HepG2 (cell line): Measurements from ENCODE around the gene TMEM14B. TPM values are rescaled to one million over a fixed set of nuclear protein-coding genes. Genes with fewer than 3 reads are reported as not detected.

Experiments used
- ATAC-seq: fragments of 200-7000 bp; cut with Tn5 transposase; 3 replicates; pipeline ENCODE4 v1.9.1; 2020; ENCODE audit warnings: mild to moderate bottlenecking, moderate library complexity
- BruUV-seq: library from RNA; stranded (reverse); fragments of 400-500 nt; replicated peaks from 2 replicates; lab custom pipeline; 2021; lab: Mats Ljungman, UMichigan
- CTCF ChIA-PET: fragments of 300-600 bp; formaldehyde crosslinking; extraction: SDS; loops from one replicate; lab custom pipeline; 2021; ENCODE audit warnings: low total read pairs, inconsistent platforms, low intra/inter-chr PET ratio; lab: Yijun Ruan, JAX
- POLR2A ChIA-PET: fragments of 350-600 bp; sonication (Branson Sonifier 250); formaldehyde crosslinking; loops from one replicate; lab custom pipeline; 2020; ENCODE audit warnings: antibody characterized with exemption, inconsistent platforms; lab: Yijun Ruan, JAX
- DNase-seq: peaks from one replicate; pipeline ENCODE4 v3.0.0-alpha.2; 2015; ENCODE audit warnings: low spot score
- FAIRE-seq: peaks from 3 replicates; lab custom pipeline; 2011; peaks lifted over from hg19 to GRCh38; lab: Jason Lieb, UNC
- H2AFZ ChIP-seq: one replicate; pipeline ENCODE4 v1.6.1; 2011; ENCODE audit warnings: low read length, inconsistent platforms
- H3K27ac ChIP-seq: fragments of 300-600 bp; 3 replicates; pipeline ENCODE4 v1.8.0; 2011; ENCODE audit warnings: mixed run types, mild to moderate bottlenecking, mixed read lengths, low read length, inconsistent platforms; ENCODE audit not compliant: insufficient read depth; ENCODE audit errors: extremely low read length
- H3K27me3 ChIP-seq, 2 experiments: fragments of 200-600 bp in 1 of 2; 2 replicates in 1 of 2; 3 replicates in 1 of 2; pipeline versions ENCODE4 v1.6.0 to v1.8.0; 2011; ENCODE audit warnings: low read length in 2 of 2, mild to moderate bottlenecking in 2 of 2, moderate library complexity in 2 of 2, inconsistent platforms in 1 of 2; ENCODE audit not compliant: insufficient read depth in 2 of 2, control insufficient read depth in 1 of 2
- H3K36me3 ChIP-seq, 2 experiments: fragments of 200-600 bp in 1 of 2; replicated peaks in 1 of 2; 2 replicates in 1 of 2; 3 replicates in 1 of 2; pipeline versions ENCODE4 v1.5.1 to v1.8.0; 2011; ENCODE audit warnings: low read length in 2 of 2, inconsistent platforms in 1 of 2; ENCODE audit not compliant: insufficient read depth in 2 of 2, control insufficient read depth in 1 of 2
- H3K4me1 ChIP-seq: 2 replicates; pipeline ENCODE4 v1.5.1; 2012; ENCODE audit warnings: low read length, inconsistent platforms; ENCODE audit not compliant: insufficient read depth
- H3K4me2 ChIP-seq: 2 replicates; pipeline ENCODE4 v1.6.0; 2011; ENCODE audit warnings: low read depth, low read length, inconsistent platforms
- H3K4me3 ChIP-seq, 3 experiments: fragments of 200-600 bp in 1 of 3; sonication (generic), shearing (Covaris generic) in 1 of 3; replicated peaks in 1 of 3; 2 replicates each; pipeline ENCODE4 v1.5.1; 2011 to 2016; ENCODE audit warnings: low read length in 3 of 3, inconsistent platforms in 2 of 3, low read depth in 2 of 3, mild to moderate bottlenecking in 2 of 3, control low read depth in 1 of 3, mixed read lengths in 1 of 3; ENCODE audit not compliant: insufficient read depth in 1 of 3
- H3K79me2 ChIP-seq: one replicate; pipeline ENCODE4 v1.6.1; 2011; ENCODE audit warnings: low read length, inconsistent platforms; ENCODE audit not compliant: insufficient read depth
- H3K9ac ChIP-seq: 2 replicates; pipeline ENCODE4 v1.6.0; 2011; ENCODE audit warnings: mild to moderate bottlenecking, low read depth, low read length, inconsistent platforms; ENCODE audit not compliant: insufficient read depth
- H3K9me3 ChIP-seq: 2 replicates; pipeline ENCODE4 v1.5.1; 2012; ENCODE audit warnings: mild to moderate bottlenecking, low read length
- H4K20me1 ChIP-seq: 2 replicates; pipeline ENCODE4 v1.6.0; 2011; ENCODE audit warnings: inconsistent platforms, mild to moderate bottlenecking, low read length, moderate library complexity; ENCODE audit not compliant: insufficient read depth
- CENPX ChIP-seq: sonication (generic); formaldehyde crosslinking; IDR thresholded peaks from 2 replicates; pipeline ENCODE4 v1.9.0; 2021; ENCODE audit warnings: mild to moderate bottlenecking, missing genetic modification reagents, moderate library complexity
- FIP1L1 ChIP-seq: fragments of 200-400 bp; formaldehyde crosslinking; IDR thresholded peaks from 2 replicates; pipeline ENCODE4 v1.6.1; 2018; ENCODE audit warnings: low read depth, mild to moderate bottlenecking, low read length, moderate library complexity, borderline replicate concordance; ENCODE audit not compliant: insufficient read depth
- GZF1 ChIP-seq: sonication (generic); formaldehyde crosslinking; IDR thresholded peaks from 2 replicates; pipeline ENCODE4 v1.5.1; 2020; ENCODE audit warnings: mild to moderate bottlenecking, missing genetic modification reagents
- KDM3A ChIP-seq: IDR thresholded peaks from 2 replicates; pipeline ENCODE4 v1.6.1; 2018; ENCODE audit warnings: low read depth, missing compliant biosample characterization
- KDM6A ChIP-seq: IDR thresholded peaks from 2 replicates; pipeline ENCODE4 v1.6.1; 2016; ENCODE audit warnings: low read depth
- MAFF ChIP-seq: IDR thresholded peaks from 2 replicates; pipeline ENCODE4 v1.6.1; 2011; ENCODE audit warnings: low read depth, low read length, improper control_type of control experiment
- MAFK ChIP-seq, 2 experiments: IDR thresholded peaks in 1 of 2; conservative IDR thresholded peaks in 1 of 2; 2 replicates each; pipeline ENCODE4 v1.6.1; 2011; ENCODE audit warnings: improper control_type of control experiment in 2 of 2, low read length in 2 of 2
- MTA3 ChIP-seq: sonication (generic); formaldehyde crosslinking; IDR thresholded peaks from 2 replicates; pipeline ENCODE4 v1.4.0; 2020; ENCODE audit warnings: missing genetic modification reagents
- NFIC ChIP-seq: IDR thresholded peaks from 2 replicates; pipeline ENCODE4 v1.6.1; 2012; ENCODE audit warnings: mild to moderate bottlenecking, low read length, inconsistent platforms
- NFYB ChIP-seq: sonication (generic); formaldehyde crosslinking; IDR thresholded peaks from 2 replicates; pipeline ENCODE4 v1.4.0; 2020; ENCODE audit warnings: missing genetic modification reagents
- RARA ChIP-seq: IDR thresholded peaks from 2 replicates; pipeline ENCODE4 v1.6.1; 2016; ENCODE audit warnings: missing genetic modification reagents, missing compliant biosample characterization
- SP4 ChIP-seq: sonication (generic); formaldehyde crosslinking; IDR thresholded peaks from 2 replicates; pipeline ENCODE4 v1.8.1; 2023; ENCODE audit warnings: mild to moderate bottlenecking, missing genetic modification reagents
- U2AF1 ChIP-seq: fragments of 200-400 bp; formaldehyde crosslinking; optimal IDR thresholded peaks from 2 replicates; pipeline ENCODE3; 2017; ENCODE audit warnings: mild to moderate bottlenecking, low read depth, low read length
- ZC3H13 ChIP-seq: sonication (generic); formaldehyde crosslinking; IDR thresholded peaks from 2 replicates; pipeline ENCODE4 v1.8.1; 2023; ENCODE audit warnings: mild to moderate bottlenecking, missing genetic modification reagents, moderate library complexity
- ZFP62 ChIP-seq: sonication (generic); formaldehyde crosslinking; IDR thresholded peaks from 2 replicates; pipeline ENCODE4 v1.4.0; 2020; ENCODE audit warnings: missing genetic modification reagents
- ZNF101 ChIP-seq: sonication (generic); formaldehyde crosslinking; IDR thresholded peaks from 2 replicates; pipeline ENCODE4 v1.4.0; 2020; ENCODE audit warnings: mild to moderate bottlenecking, low read depth, missing genetic modification reagents, borderline replicate concordance
- ZNF30 ChIP-seq: sonication (generic); formaldehyde crosslinking; IDR thresholded peaks from 2 replicates; pipeline ENCODE4 v1.5.0; 2020; ENCODE audit warnings: mild to moderate bottlenecking, missing genetic modification reagents
- ZNF501 ChIP-seq: sonication (generic); formaldehyde crosslinking; IDR thresholded peaks from 2 replicates; pipeline ENCODE4 v1.5.1; 2020; ENCODE audit warnings: mild to moderate bottlenecking, moderate library complexity, missing genetic modification reagents
- ZNF549 ChIP-seq: sonication (generic); formaldehyde crosslinking; IDR thresholded peaks from 2 replicates; pipeline ENCODE4 v1.5.0; 2020; ENCODE audit warnings: missing genetic modification reagents
- ZNF720 ChIP-seq: sonication (generic); formaldehyde crosslinking; IDR thresholded peaks from 2 replicates; pipeline ENCODE4 v1.4.0; 2020; ENCODE audit warnings: missing genetic modification reagents
- ZNF792 ChIP-seq: IDR thresholded peaks from 2 replicates; pipeline ENCODE4 v1.6.1; 2016
- WGBS: methylation state at CpG from one replicate; pipeline ENCODE4 v1.1.6; 2017; ENCODE audit warnings: low lambda C conversion rate; 5-methylcytosine and 5-hydroxymethylcytosine counted together
- in situ Hi-C: cut with HindIII; loops from 2 replicates; pipeline ENCODE4 v1.10.0; 2017; ENCODE audit warnings: low pct_unique_long_range_greater_than_20kb; ENCODE audit not compliant: extremely low pct_ligation_motif_present
- intact Hi-C: fragments of 100-400 bp; cut with micrococcal nuclease; formaldehyde crosslinking; loops from one replicate; pipeline ENCODE4 v1.10.0; 2022; ENCODE audit not compliant: unreplicated experiment
- polyA plus RNA-seq, 8 experiments: library from polyadenylated mRNA; depleted of rRNA in 3 of 8; stranded (reverse) in 7 of 8; unstranded in 1 of 8; fragments of >200 nt; fragmentation: Illumina TruSeq in 4 of 8; extraction: Trizol in 4 of 8; gene quantifications; 2 replicates each; pipeline versions ENCODE4 v1.2.1 to v1.2.3, GENCODE V29; 2011 to 2016; ENCODE audit warnings: low read depth in 4 of 8, missing spikeins in 1 of 8, mixed read lengths in 1 of 8; ENCODE audit not compliant: insufficient read depth in 1 of 8
- total RNA-seq, 5 experiments: library from RNA; depleted of rRNA; stranded (reverse); fragments of >200 nt; fragmentation: Illumina TruSeq; extraction: Trizol; gene quantifications; 2 replicates each; pipeline ENCODE4 v1.2.3, GENCODE V29; 2016; ENCODE audit warnings: low read depth in 1 of 5
- TF ChIP-seq, protein P1 (sequence below): sonication (generic); formaldehyde crosslinking; IDR thresholded peaks from 2 replicates; pipeline ENCODE4 v1.8.0; 2022; ENCODE audit warnings: mild to moderate bottlenecking, missing genetic modification reagents; ENCODE audit not compliant: insufficient replicate concordance
- TF ChIP-seq, protein P2 (sequence below): sonication (generic); formaldehyde crosslinking; IDR thresholded peaks from 2 replicates; pipeline ENCODE4 v1.4.0; 2020; ENCODE audit warnings: mild to moderate bottlenecking, missing genetic modification reagents
- TF ChIP-seq, protein P3 (sequence below): sonication (generic); formaldehyde crosslinking; IDR thresholded peaks from 2 replicates; pipeline ENCODE4 v1.4.0; 2020; ENCODE audit warnings: missing genetic modification reagents

Gene TMEM14B
- total and polyA plus RNA-seq, 2 of the 13 experiments (the other 11 are each of a cell fraction or from before 2014, with no cell fraction given), result 133 to 200 TPM

DNA sequence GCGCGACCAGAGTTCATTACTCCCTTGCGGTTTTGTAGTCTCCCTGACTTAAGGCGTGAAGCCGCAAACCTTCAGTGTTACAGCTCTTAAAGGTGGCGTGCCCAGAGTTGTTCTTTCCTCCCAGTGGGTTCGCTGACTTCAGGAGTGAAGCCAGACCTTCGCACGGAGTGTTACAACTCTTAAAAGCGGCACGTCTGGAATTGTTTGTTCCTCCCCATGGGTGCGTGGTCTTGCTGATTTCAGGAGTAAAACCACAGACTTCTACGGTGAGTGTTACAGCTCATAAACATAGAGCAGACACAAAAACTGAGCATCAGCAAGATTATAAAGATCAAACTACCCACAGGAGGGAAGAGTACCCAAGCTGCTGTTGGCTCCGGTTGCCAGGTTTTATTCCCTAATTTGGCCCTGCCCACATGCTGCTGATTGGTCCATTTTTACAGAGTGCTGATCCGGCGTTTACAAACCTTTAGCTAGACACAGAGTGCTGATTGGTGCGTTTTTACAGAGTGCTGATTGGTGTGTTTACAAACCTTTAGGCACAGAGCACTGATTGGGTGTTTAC lies 14.4 kb upstream of the TMEM14B start:
- 96% methylated on average over 17 of the region's 17 CpGs for WGBS
- no peak overlapping the region for H3K4me2 ChIP-seq
- TF ChIP-seq ZC3H13, result no peak
- no peak for TF ChIP-seq ZNF792 (CRISPR knock-in tag)
- no peak for TF ChIP-seq NFIC
- peak; percentile 87 to 88 for TF ChIP-seq MAFK (conservative IDR thresholded peaks at IDR 0.05 in 1 of 2, IDR thresholded peaks at IDR 0.05 in 1 of 2; ENCODE audit: low read length in 2 of 2)
- TF ChIP-seq RARA (CRISPR knock-in tag), result no peak
- no peak for TF ChIP-seq ZNF101 (CRISPR knock-in tag)
- TF ChIP-seq ZNF549 (CRISPR knock-in tag), result no peak
- no peak for TF ChIP-seq ZNF720 (CRISPR knock-in tag)
- TF ChIP-seq, protein P1, sequence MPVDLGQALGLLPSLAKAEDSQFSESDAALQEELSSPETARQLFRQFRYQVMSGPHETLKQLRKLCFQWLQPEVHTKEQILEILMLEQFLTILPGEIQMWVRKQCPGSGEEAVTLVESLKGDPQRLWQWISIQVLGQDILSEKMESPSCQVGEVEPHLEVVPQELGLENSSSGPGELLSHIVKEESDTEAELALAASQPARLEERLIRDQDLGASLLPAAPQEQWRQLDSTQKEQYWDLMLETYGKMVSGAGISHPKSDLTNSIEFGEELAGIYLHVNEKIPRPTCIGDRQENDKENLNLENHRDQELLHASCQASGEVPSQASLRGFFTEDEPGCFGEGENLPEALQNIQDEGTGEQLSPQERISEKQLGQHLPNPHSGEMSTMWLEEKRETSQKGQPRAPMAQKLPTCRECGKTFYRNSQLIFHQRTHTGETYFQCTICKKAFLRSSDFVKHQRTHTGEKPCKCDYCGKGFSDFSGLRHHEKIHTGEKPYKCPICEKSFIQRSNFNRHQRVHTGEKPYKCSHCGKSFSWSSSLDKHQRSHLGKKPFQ (CRISPR knock-in tag), result no peak
- no peak for TF ChIP-seq MTA3
- TF ChIP-seq ZNF501 (CRISPR knock-in tag), result 0 out of 2 replicates have a peak, but pooled peaks have one; percentile 7
- TF ChIP-seq GZF1 (CRISPR knock-in tag), result no peak
- TF ChIP-seq MAFF, result peak; percentile 87
- no peak for TF ChIP-seq U2AF1
- TF ChIP-seq NFYB (CRISPR knock-in tag), result peak; percentile 73
- no peak for TF ChIP-seq CENPX (CRISPR knock-in tag)
- TF ChIP-seq FIP1L1, result no peak
- no peak for TF ChIP-seq SP4 (CRISPR knock-in tag)
- TF ChIP-seq, protein P2, sequence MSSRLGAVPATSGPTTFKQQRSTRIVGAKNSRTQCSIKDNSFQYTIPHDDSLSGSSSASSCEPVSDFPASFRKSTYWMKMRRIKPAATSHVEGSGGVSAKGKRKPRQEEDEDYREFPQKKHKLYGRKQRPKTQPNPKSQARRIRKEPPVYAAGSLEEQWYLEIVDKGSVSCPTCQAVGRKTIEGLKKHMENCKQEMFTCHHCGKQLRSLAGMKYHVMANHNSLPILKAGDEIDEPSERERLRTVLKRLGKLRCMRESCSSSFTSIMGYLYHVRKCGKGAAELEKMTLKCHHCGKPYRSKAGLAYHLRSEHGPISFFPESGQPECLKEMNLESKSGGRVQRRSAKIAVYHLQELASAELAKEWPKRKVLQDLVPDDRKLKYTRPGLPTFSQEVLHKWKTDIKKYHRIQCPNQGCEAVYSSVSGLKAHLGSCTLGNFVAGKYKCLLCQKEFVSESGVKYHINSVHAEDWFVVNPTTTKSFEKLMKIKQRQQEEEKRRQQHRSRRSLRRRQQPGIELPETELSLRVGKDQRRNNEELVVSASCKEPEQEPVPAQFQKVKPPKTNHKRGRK (CRISPR knock-in tag), result no peak
- no peak for TF ChIP-seq KDM6A (CRISPR knock-in tag)
- TF ChIP-seq, protein P3, sequence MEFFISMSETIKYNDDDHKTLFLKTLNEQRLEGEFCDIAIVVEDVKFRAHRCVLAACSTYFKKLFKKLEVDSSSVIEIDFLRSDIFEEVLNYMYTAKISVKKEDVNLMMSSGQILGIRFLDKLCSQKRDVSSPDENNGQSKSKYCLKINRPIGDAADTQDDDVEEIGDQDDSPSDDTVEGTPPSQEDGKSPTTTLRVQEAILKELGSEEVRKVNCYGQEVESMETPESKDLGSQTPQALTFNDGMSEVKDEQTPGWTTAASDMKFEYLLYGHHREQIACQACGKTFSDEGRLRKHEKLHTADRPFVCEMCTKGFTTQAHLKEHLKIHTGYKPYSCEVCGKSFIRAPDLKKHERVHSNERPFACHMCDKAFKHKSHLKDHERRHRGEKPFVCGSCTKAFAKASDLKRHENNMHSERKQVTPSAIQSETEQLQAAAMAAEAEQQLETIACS (CRISPR knock-in tag), result no peak
- TF ChIP-seq KDM3A, result no peak
- TF ChIP-seq ZFP62, result no peak
- TF ChIP-seq ZNF30 (CRISPR knock-in tag), result no peak

More for the DNA sequence above, 14.4 kb upstream of the TMEM14B start:
- H3K4me1 ChIP-seq, result peaks cover 11% of the 10 kb centered on the region
- no peak overlapping the region for H3K27ac ChIP-seq
- no peak overlapping the region for H3K4me3 ChIP-seq
- intact Hi-C loops, result no loop called here
- no peaks in the 10 kb centered on the region for H4K20me1 ChIP-seq
- H3K36me3 ChIP-seq, result peaks cover 11 to 29% of the 10 kb centered on the region in 2 experiments; a peak in 4 of 5 replicates
- no peak overlapping the region for H2AFZ ChIP-seq
- H3K9me3 ChIP-seq, result no peaks in the 10 kb centered on the region
- H3K79me2 ChIP-seq, result no peaks in the 10 kb centered on the region
- CTCF ChIA-PET, result no interaction called here
- POLR2A ChIA-PET, result interaction anchor here (1.4 to 8.3 kb wide), 4 partner anchors 9 to 38 kb away, joined by 3 to 71 read pairs (median 12); partner anchors contain the start of genes PAK1IP1, TMEM14B and TMEM14C
- DNase-seq (no peak), ATAC-seq (peak; percentile 36; the same call in 2 of the 3 replicates), FAIRE-seq (no peak)
- H3K27me3 ChIP-seq, result no peaks in the 10 kb centered on the region
- in situ Hi-C loops, result no loop called here
- no TSS peak for BruUV-seq
- no peak overlapping the region for H3K9ac ChIP-seq
